ENCODE data around the gene NDFIP2.

NDFIP2 gene

GRCh38 chr13:79480954-79481684 is at the start of gene NDFIP2:
TSS of gene NDFIP2 (plus strand) at chr13:79481155. CDS start at chr13:79481204, 49 bp downstream.
- H3K4me2 ChIP-seq (ENCODE audit: low read depth, low read length, poor library complexity, severe bottlenecking): peak within 1 kb of the TSS; percentile 66
- peak within 1 kb of the TSS; percentile 67 for H3K9ac ChIP-seq (ENCODE audit: low read length)
- H3K79me2 ChIP-seq (ENCODE audit: insufficient read depth, low read length): no peaks in the 10 kb centered on the region; the same call in 1 of the 2 replicates
- no peaks in the 10 kb centered on the region for H3K36me3 ChIP-seq (ENCODE audit: low read length)
- H3K9me3 ChIP-seq (ENCODE audit: insufficient read depth, low read length): no peaks in the 10 kb centered on the region
- H3K9me2 ChIP-seq (replicated peaks; ENCODE audit: insufficient read depth, low read length): no peaks in the 10 kb centered on the region
- peak within 1 kb of the TSS; percentile 47 for H2AFZ ChIP-seq (ENCODE audit: low read depth, low read length, severe bottlenecking)
- H3K4me3 ChIP-seq (ENCODE audit: insufficient read depth, low read length, poor library complexity, severe bottlenecking): peak within 1 kb of the TSS; percentile 69
- H3K27me3 ChIP-seq (ENCODE audit: low read length): no peaks in the 10 kb centered on the region
- no peak within 1 kb of the TSS for H3K27ac ChIP-seq (ENCODE audit: low read depth, low read length)
- TF ChIP-seq CTCF (IDR thresholded peaks at IDR 0.05; ENCODE audit: insufficient read depth, low read length, poor library complexity, severe bottlenecking) (no peak), EZH2phosphoT487 (conservative IDR thresholded peaks at IDR 0.05; ENCODE audit: low read length) (no peak)
- peaks cover 16% of the 10 kb centered on the region for H3F3A ChIP-seq (ENCODE audit: insufficient read depth)
- no peaks in the 10 kb centered on the region for H4K20me1 ChIP-seq (ENCODE audit: low read depth, low read length)

- Histone ChIP-seq H3K9ac (ENCODE audit: low read length) (no peak overlapping the region), H3K9me3 (ENCODE audit: insufficient read depth, low read length) (no peaks in the 10 kb centered on the region), H3K9me2 (replicated peaks; ENCODE audit: insufficient read depth, low read length) (no peaks in the 10 kb centered on the region), H3K4me3 (ENCODE audit: insufficient read depth, low read length, poor library complexity, severe bottlenecking) (no peak overlapping the region), H3K79me2 (ENCODE audit: insufficient read depth, low read length) (no peaks in the 10 kb centered on the region), H3F3A (ENCODE audit: insufficient read depth) (no peaks in the 10 kb centered on the region), H4K20me1 (ENCODE audit: low read depth, low read length) (no peaks in the 10 kb centered on the region), H3K4me2 (ENCODE audit: low read depth, low read length, poor library complexity, severe bottlenecking) (no peak overlapping the region), H3K36me3 (ENCODE audit: low read length) (no peaks in the 10 kb centered on the region), H2AFZ (ENCODE audit: low read depth, low read length, severe bottlenecking) (no peak overlapping the region), H3K27ac (ENCODE audit: low read depth, low read length) (no peak overlapping the region), H3K27me3 (ENCODE audit: low read length) (no peaks in the 10 kb centered on the region)
- TF ChIP-seq EZH2phosphoT487 (conservative IDR thresholded peaks at IDR 0.05; ENCODE audit: low read length) (no peak), CTCF (IDR thresholded peaks at IDR 0.05; ENCODE audit: insufficient read depth, low read length, poor library complexity, severe bottlenecking) (no peak)
These were observed 48.9 kb upstream of the NDFIP2 start for GRCh38 chr13:79432086-79432485.

- TF ChIP-seq EZH2phosphoT487 (conservative IDR thresholded peaks at IDR 0.05; ENCODE audit: low read length): no peak
- no peak for TF ChIP-seq CTCF (IDR thresholded peaks at IDR 0.05; ENCODE audit: insufficient read depth, low read length, poor library complexity, severe bottlenecking)
- no peaks in the 10 kb centered on the region for H3K9me3 ChIP-seq (ENCODE audit: insufficient read depth, low read length)
- H2AFZ ChIP-seq (ENCODE audit: low read depth, low read length, severe bottlenecking): no peak overlapping the region
- H3F3A ChIP-seq (ENCODE audit: insufficient read depth): no peaks in the 10 kb centered on the region
- H3K9ac ChIP-seq (ENCODE audit: low read length): no peak overlapping the region
- H3K79me2 ChIP-seq (ENCODE audit: insufficient read depth, low read length): no peaks in the 10 kb centered on the region
- no peaks in the 10 kb centered on the region for H3K36me3 ChIP-seq (ENCODE audit: low read length)
- no peak overlapping the region for H3K4me3 ChIP-seq (ENCODE audit: insufficient read depth, low read length, poor library complexity, severe bottlenecking)
- no peaks in the 10 kb centered on the region for H3K9me2 ChIP-seq (replicated peaks; ENCODE audit: insufficient read depth, low read length)
- no peak overlapping the region for H3K4me2 ChIP-seq (ENCODE audit: low read depth, low read length, poor library complexity, severe bottlenecking)
- H3K27me3 ChIP-seq (ENCODE audit: low read length): no peaks in the 10 kb centered on the region
- H4K20me1 ChIP-seq (ENCODE audit: low read depth, low read length): no peaks in the 10 kb centered on the region
- H3K27ac ChIP-seq (ENCODE audit: low read depth, low read length): no peak overlapping the region
These were observed 48.0 kb upstream of the NDFIP2 start for GRCh38 chr13:79432992-79433391.
